COLO829 (cell line): ENCODE data around the gene CD247.

ENCODE experiments used
- DNase-seq: peaks from one replicate; pipeline ENCODE4 v3.0.0; 2012; ENCODE audit warnings: low spot score

Gene CD247

DNA sequence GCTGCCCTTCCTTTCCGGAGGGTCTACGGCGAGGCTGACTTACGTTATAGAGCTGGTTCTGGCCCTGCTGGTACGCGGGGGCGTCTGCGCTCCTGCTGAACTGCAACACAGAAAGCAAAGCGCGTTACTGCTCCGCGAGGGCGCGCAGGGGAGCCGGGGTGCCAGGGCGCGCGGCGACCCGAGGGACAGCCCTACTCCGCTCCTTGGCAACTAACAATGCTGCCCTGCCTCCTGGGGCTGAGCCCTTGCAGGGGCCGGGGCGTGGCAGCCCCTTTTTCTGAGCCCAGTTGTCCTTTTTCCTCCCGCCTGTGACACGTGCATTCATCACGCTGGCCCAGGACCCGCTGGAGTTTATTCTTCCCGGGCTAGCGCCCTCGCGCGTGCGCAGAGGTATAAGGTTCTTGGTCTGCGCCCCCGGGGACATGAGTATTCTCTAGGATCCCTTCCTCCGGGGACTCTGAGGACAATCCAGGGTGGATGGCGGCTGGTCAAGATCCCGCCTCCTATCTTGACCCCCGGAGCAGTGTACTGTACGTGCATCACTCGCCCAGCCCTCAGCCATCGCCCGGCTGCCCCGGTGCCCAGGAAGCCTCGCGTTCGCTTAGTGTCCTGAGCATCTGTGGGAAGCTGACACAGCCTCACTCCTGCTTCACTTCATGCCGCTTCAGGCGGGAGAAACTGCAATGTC, 78.9 kb downstream of the CD247 start:
- peak; percentile 25 for DNase-seq

- DNase-seq = no peak
Observed at GRCh38 chr1:167438171-167439138, 79.9 kb downstream of the CD247 start.

- no peak for DNase-seq
Observed at GRCh38 chr1:167435484-167435883, 82.8 kb downstream of the CD247 start.

GRCh38 chr1:167434306-167434705, 84.0 kb downstream of the CD247 start:
- DNase-seq = no peak

DNA sequence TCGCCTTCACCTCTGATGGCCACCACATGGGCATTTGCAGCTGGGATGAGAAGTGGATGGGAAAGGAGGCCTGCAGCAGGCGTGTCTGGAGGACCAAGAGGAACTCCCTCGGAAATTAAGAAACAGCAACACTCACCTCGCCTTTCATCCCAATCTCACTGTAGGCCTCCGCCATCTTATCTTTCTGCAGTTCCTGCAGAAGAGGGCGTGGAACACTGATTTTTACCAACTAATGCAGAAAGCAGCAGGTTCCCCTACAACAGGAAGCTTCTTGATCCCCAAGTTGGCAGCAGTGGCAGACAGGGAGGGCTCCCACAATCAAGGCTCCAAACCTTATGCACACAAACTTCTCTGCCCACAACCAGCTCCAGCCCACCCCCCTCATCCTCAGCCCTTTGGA, 84.4 kb downstream of the CD247 start:
- no peak for DNase-seq

DNA sequence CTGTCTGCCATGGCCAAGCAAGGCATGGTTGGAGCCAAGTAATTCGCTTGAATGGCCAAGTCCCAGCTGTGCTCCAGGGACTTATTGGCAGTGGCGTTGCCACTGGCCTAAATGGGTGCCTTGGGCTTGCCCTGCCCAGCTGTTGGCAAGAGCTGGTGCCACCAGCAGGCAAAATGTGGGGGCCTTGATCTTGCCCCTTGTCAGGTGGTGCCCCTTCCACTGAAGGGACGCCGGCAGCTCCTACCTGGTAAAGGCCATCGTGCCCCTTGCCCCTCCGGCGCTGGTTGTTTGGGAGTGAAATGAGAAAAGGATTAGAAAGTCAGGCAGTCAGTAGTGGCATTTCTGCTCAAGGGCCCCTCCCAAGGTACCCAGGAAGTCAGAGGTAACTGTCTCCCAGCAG, 85.5 kb downstream of the CD247 start:
- DNase-seq = no peak

DNA sequence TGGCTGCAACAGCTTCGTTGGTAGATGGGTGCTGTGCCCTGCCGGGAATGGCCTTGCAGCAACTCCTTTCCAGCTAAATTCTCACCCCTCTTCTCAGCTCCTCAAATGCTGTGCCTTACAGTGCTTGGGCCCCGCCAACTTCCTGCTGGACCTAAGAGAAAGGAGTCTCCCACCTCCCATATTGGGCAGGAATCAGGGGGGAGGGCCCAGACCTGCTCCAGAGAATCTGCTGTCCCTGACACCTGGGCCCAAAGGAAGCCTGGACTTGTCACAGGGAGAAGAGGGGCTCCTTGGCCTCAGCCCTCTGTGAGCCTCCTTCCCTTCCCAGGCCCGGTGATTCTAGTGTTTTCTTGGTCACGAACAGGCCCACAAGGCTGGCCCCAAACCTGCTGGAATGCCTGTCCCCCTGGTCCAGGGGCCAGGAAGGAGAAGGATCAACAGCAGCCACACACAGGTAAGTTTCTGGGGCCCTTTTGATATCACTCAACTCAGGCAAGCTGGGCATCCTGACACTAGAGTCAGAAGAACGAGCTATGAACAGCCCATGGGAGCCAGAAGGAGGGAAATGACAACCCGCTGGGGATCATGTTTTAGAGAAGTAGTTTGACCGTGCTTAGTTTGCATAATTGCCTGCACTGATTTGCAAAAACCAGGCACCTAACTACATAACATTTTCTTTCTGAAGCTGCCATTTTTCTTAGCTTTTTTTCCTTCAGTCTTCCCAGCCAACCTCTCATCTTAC, 86.2 kb downstream of the CD247 start:
- no peak for DNase-seq

- no peak for DNase-seq
Observed at GRCh38 chr1:167431261-167431908, 86.9 kb downstream of the CD247 start.

DNA sequence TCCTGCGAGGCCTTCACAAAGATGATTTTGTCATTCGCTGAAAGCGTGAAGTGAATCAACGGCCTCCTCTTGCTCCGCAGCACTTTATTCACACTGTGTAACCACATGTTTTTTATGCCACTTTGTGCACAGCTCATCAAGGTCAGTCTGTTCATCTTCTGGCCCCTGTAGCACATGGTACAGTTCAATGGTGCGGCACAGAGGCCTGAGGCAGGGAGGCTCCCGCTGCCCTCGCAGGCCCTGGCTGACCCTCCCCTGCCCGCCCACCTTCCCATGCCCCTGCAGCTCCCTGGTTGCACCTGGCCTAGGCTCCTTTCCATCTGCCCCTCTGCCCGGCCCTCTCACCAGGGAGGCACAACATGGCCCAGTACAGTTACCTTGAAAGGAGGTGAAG, 87.5 kb downstream of the CD247 start:
- no peak for DNase-seq

GRCh38 chr1:167430134-167430848, 88.0 kb downstream of the CD247 start:
- DNase-seq = no peak

GRCh38 chr1:167429612-167430011, 88.7 kb downstream of the CD247 start:
- DNase-seq = no peak

DNA sequence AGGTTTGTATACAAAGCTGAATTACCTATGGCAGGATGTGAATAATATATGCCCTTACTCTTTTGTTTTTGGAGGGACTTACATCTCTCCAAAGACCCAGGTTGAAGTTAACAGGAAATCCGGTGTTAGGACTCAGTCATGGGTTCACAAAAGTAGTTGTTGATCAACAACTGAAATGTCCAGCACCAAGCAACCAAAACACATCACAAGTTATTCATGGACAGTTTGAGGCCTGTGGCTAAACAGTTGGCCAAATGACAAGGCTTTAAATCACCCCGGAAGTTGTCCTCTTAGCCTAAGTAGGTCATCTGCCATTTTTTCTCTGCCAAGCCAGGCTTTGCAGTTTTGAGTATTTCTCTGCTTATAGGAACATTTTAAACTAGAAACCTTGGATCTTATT, 89.9 kb downstream of the CD247 start:
- DNase-seq = no peak

DNA sequence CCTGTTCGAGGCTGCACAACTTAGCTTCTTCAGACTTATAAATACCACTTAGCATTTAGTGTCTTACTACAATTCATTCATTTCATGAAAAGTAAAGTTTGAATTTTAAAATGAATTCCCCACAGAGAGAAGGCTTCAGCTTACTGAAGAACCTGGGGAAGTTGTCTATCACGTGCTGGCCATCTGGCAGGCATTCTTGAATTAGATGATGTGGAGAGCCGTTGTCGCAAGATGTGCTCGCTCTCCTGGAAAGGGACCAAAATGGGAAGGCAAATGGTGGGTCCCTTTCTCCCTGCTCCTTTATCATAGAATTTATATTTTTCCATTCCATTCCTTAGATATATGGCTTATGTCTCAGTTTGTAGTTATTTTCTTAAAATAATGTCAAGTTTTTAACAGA, 90.5 kb downstream of the CD247 start:
- DNase-seq = no peak

- DNase-seq = no peak
Observed at GRCh38 chr1:167426716-167427115, 91.6 kb downstream of the CD247 start.

DNA sequence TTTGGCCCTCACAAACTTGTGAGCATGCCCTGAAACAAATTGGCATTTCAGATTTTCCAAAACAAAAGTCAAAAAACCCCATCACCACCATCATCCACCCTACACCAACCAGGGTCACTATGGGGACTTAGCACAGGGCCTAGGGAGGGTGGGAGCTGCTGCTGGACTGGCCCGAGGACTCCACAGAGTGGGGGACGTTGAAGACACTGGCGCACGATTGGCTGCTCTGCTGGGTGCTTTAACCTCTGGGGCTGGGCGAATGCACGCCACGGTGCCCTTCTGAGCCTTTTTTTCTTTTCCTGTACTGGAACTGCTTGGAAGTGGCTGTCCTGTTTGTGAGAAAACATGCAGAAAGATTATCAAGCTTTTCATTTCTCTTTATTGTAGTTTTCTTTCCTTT, 92.8 kb downstream of the CD247 start:
- DNase-seq = no peak

DNA sequence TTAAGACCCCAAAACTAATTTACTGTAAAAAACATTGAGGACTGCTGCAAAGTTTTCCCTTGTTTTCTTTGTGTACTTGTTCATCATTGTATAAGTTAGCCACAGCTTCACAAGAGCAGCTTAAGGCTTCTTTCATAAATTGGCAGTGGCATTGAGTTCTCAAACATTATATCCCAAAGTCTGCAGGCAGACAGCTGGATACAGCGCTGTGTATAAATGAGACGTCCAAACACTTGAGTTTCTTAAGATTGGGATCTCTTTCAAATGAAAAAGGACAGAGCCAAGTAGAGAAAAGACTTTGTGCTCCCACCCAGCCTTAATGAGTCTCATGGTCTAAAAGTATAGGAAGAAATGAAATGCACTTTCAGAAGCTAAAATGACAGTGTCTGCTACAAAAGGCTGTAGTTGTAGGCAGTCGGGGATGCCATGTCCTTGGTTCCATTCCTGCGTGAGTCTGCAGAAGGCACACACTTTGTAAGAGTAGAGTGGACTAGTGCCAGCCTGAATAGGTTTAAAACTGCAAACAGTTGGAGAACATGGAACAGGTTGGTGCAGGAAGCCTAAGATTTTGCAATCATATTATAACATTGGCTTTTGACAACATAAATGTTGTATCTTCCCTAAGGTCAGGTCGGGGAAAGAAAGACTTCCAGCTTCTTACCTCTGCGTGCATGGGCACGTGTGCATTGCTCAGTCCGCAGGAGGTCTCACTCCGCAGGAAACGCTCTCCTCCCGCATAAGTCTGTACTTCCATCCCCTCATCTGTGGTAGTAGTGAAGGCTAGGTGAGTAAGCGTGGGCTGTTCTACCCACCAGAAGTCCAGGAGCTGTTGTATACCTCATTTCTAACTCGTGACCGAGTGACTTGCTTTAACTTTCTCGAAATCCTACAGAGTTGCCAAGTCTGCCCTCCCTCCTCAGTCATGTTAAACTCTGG, 94.4 kb downstream of the CD247 start:
- DNase-seq = no peak

DNA sequence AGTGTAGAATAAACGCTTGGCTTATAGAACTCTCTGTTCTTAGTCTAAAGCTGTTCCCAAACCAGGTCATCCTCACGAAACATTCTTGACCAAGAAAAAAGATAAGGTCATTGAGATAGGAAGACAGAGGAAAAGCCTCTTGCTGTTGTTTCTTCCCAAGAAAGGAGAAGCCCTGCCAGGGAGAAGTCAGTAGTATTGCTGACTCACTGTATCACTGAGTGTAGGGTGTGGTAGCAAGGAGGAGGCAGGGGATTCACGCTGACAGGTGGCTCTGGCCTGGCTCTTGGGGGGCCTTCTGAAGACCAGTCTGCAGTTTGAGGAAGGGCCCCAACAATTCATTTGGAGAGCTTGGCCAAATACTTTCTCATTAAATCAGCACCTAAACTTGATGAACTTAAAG, 97.8 kb downstream of the CD247 start:
- DNase-seq = no peak

GRCh38 chr1:167419245-167419644, 99.1 kb downstream of the CD247 start:
- no peak for DNase-seq

DNA sequence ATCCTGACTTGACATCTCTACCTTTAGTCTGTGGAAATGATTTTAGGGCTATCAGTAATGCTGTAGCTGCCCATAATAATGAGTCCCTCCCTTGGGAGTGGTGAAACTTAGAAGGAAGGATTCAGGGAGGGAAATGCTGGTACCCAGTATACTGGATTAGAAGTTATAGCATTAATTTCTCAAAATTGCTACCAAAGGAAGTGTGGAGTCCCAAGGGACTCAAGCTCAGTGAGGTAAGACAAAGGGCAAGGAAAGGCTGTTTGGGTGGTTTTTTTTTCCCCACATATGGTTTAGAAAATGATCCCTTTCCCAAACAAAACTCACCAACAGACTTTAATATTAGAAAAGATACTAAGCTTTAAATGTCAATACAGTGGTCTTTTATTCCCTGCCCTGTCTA, 99.9 kb downstream of the CD247 start:
- no peak for DNase-seq

- no peak for DNase-seq
Observed at GRCh38 chr1:167416506-167416905, 101.8 kb downstream of the CD247 start.
